Prostate gland (tissue), 2 donors: Measurements from ENCODE around the gene FAM3A.

Experiments
- CTCF ChIP-seq, 4 experiments: fragments of 200-600 bp in 2 of 4; fragments of 450-650 bp in 2 of 4; sonication (generic) in 2 of 4; IDR thresholded peaks; 1 replicate in 3 of 4; 2 replicates in 1 of 4; pipeline ENCODE4 v1.5.1; 2016 to 2019; ENCODE audit warnings: antibody characterized with exemption in 4 of 4, mild to moderate bottlenecking in 2 of 4, moderate library complexity in 2 of 4
- POLR2A ChIP-seq: fragments of 450-650 bp; IDR thresholded peaks from one replicate; pipeline ENCODE4 v1.6.1; 2016; ENCODE audit warnings: antibody characterized with exemption, mild to moderate bottlenecking
- POLR2AphosphoS5 ChIP-seq: sonication (generic); formaldehyde crosslinking; IDR thresholded peaks from one replicate; pipeline ENCODE4 v1.6.1; 2017; ENCODE audit warnings: antibody characterized with exemption

GRCh38 chrX:154519389-154519788, 3.4 kb upstream of the FAM3A start:
- TF ChIP-seq CTCF (IDR thresholded peaks at IDR 0.05), result no peak
- TF ChIP-seq POLR2AphosphoS5, result no peak
- TF ChIP-seq POLR2A, result no peak
